ENCODE measurements around the gene GABRB1.

DNA sequence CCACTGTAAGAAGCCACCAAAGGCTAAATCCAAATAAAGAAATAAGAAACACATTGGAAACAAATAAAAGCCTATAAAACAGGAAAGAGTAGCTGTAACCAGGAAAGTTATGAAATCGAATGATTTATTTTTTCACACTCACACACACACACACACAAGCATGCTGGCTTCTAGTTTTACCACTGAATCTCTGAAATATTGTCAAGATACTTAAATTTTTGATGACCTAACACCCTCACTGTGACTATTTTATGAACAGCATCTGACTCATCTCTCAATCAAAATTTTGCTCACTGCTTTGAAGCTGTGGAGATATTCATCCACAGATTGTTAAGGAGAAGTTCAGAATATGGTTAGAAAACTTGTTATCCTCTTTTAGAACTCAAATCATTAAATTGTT, 13.9 kb upstream of the GABRB1 start:
- TF ChIP-seq RFX5 (IDR thresholded peaks at IDR 0.05) (no peak), BHLHE40 (IDR thresholded peaks at IDR 0.05; ENCODE audit: low read depth, low read length) (no peak), POLR2A (IDR thresholded peaks at IDR 0.05; ENCODE audit: low read length) (no peak)
